H1 (cell line): ENCODE measurements around the gene DTX3. TPM values are rescaled to one million over a fixed set of nuclear protein-coding genes. Genes with fewer than 3 reads are reported as not detected.

Experiments used
- CTCF ChIA-PET: fragments of 300-600 bp; sonication (Branson Sonifier 250); formaldehyde crosslinking; loops from one replicate; lab custom pipeline; 2021; ENCODE audit not compliant: partially characterized antibody; lab: Charles Lee
- POLR2A ChIA-PET: fragments of 300-600 bp; sonication (Branson Sonifier 250); formaldehyde crosslinking; loops from one replicate; lab custom pipeline; 2021; ENCODE audit warnings: inconsistent platforms; ENCODE audit not compliant: partially characterized antibody; lab: Charles Lee
- DNase-seq, 2 experiments: peaks; one replicate each; pipeline versions ENCODE4 v3.0.0 to v3.0.0-alpha.2; 2010 to 2022; ENCODE audit warnings: low spot score in 2 of 2, low read depth in 1 of 2, mixed read lengths in 1 of 2
- FAIRE-seq: peaks from 2 replicates; lab custom pipeline; 2011; peaks lifted over from hg19 to GRCh38; lab: Jason Lieb, UNC
- H2AFZ ChIP-seq: 2 replicates; pipeline ENCODE4 v1.8.1; 2012; ENCODE audit warnings: low read length, inconsistent platforms
- H2AK5ac ChIP-seq: 2 replicates; pipeline ENCODE4 v1.6.1; 2013; ENCODE audit warnings: low read depth, low read length
- H2BK120ac ChIP-seq: replicated peaks from 2 replicates; pipeline ENCODE3; 2013; ENCODE audit warnings: low read depth, low read length, inconsistent platforms
- H2BK12ac ChIP-seq: 2 replicates; pipeline ENCODE4 v1.6.1; 2013; ENCODE audit warnings: low read depth, low read length
- H2BK15ac ChIP-seq: 2 replicates; pipeline ENCODE4 v1.6.1; 2013; ENCODE audit warnings: low read length
- H2BK20ac ChIP-seq: 2 replicates; pipeline ENCODE4 v1.6.1; 2013; ENCODE audit warnings: low read length
- H2BK5ac ChIP-seq: 2 replicates; pipeline ENCODE4 v1.6.1; 2013; ENCODE audit warnings: low read depth, low read length
- H3K14ac ChIP-seq: 2 replicates; pipeline ENCODE4 v1.6.1; 2013; ENCODE audit warnings: inconsistent platforms; ENCODE audit not compliant: insufficient read length
- H3K18ac ChIP-seq: 2 replicates; pipeline ENCODE4 v1.6.1; 2013; ENCODE audit warnings: low read length; ENCODE audit errors: extremely low read depth
- H3K23ac ChIP-seq: 2 replicates; pipeline ENCODE4 v1.6.1; 2013; ENCODE audit warnings: inconsistent platforms; ENCODE audit not compliant: insufficient read length
- H3K23me2 ChIP-seq: 2 replicates; pipeline ENCODE4 v1.6.1; 2013; ENCODE audit warnings: low read depth, low read length
- H3K27ac ChIP-seq: 2 replicates; pipeline ENCODE4 v1.6.1; 2011; ENCODE audit warnings: low read depth, low read length, inconsistent platforms
- H3K27me3 ChIP-seq, 4 experiments: replicated peaks in 1 of 4; 1 replicate in 1 of 4; 2 replicates in 3 of 4; pipeline versions ENCODE4 v1.6.1 to v1.8.1; 2011 to 2013; ENCODE audit warnings: low read length in 3 of 4, mild to moderate bottlenecking in 3 of 4, inconsistent platforms in 2 of 4, mixed read lengths in 2 of 4, moderate library complexity in 1 of 4; ENCODE audit not compliant: control insufficient read depth in 3 of 4, insufficient read depth in 3 of 4; ENCODE audit errors: extremely low read depth in 1 of 4
- H3K36me3 ChIP-seq, 4 experiments: 2 replicates each; pipeline versions ENCODE4 v1.6.1 to v1.8.1; 2011 to 2013; ENCODE audit warnings: mild to moderate bottlenecking in 4 of 4, low read length in 3 of 4, moderate library complexity in 2 of 4, control low read depth in 1 of 4, inconsistent platforms in 1 of 4; ENCODE audit not compliant: insufficient read depth in 4 of 4, control insufficient read depth in 2 of 4
- H3K4ac ChIP-seq: replicated peaks from 2 replicates; pipeline ENCODE3; 2013; ENCODE audit warnings: low read length, low read depth, mixed read lengths, inconsistent platforms; ENCODE audit not compliant: insufficient read length
- H3K4me1 ChIP-seq, 4 experiments: replicated peaks in 1 of 4; 1 replicate in 1 of 4; 2 replicates in 3 of 4; pipeline versions ENCODE4 v1.6.1 to v1.8.1; 2011 to 2013; ENCODE audit warnings: low read length in 3 of 4, inconsistent platforms in 2 of 4, mixed read lengths in 1 of 4; ENCODE audit not compliant: insufficient read depth in 4 of 4, control insufficient read depth in 3 of 4
- H3K4me2 ChIP-seq, 2 experiments: 2 replicates each; pipeline versions ENCODE4 v1.6.1 to v1.8.1; 2011 to 2013; ENCODE audit warnings: low read depth in 2 of 2, low read length in 2 of 2, control low read depth in 1 of 2, inconsistent platforms in 1 of 2, mild to moderate bottlenecking in 1 of 2; ENCODE audit not compliant: insufficient read depth in 1 of 2
- H3K4me3 ChIP-seq, 4 experiments: fragments of 200-600, 300-600 bp in 1 of 4; sonication (generic), shearing (Covaris generic), sonication (Bioruptor Twin) in 1 of 4; 2 replicates each; pipeline versions ENCODE4 v1.5.1 to v1.8.1; 2011 to 2016; ENCODE audit warnings: low read length in 4 of 4, low read depth in 3 of 4, control low read depth in 2 of 4, inconsistent platforms in 2 of 4, mild to moderate bottlenecking in 2 of 4, mixed read lengths in 1 of 4, moderate library complexity in 1 of 4; ENCODE audit not compliant: insufficient read depth in 2 of 4; ENCODE audit errors: extremely low read depth in 1 of 4
- H3K56ac ChIP-seq: replicated peaks from 2 replicates; pipeline ENCODE3; 2013; ENCODE audit warnings: low read depth, mild to moderate bottlenecking, mixed read lengths, low read length, inconsistent platforms; ENCODE audit not compliant: insufficient read length
- H3K79me1 ChIP-seq: 2 replicates; pipeline ENCODE4 v1.6.1; 2013; ENCODE audit warnings: low read depth, low read length, control low read depth
- H3K79me2 ChIP-seq, 2 experiments: 2 replicates each; pipeline versions ENCODE4 v1.6.1 to v1.8.1; 2012 to 2013; ENCODE audit warnings: low read length in 2 of 2, mild to moderate bottlenecking in 2 of 2, inconsistent platforms in 1 of 2; ENCODE audit not compliant: insufficient read depth in 2 of 2, control insufficient read depth in 1 of 2
- H3K9ac ChIP-seq, 4 experiments: replicated peaks in 1 of 4; 1 replicate in 1 of 4; 2 replicates in 3 of 4; pipeline versions ENCODE4 v1.6.1 to v1.8.1; 2011 to 2013; ENCODE audit warnings: low read depth in 3 of 4, low read length in 3 of 4, control low read depth in 2 of 4, mild to moderate bottlenecking in 2 of 4, moderate library complexity in 2 of 4, inconsistent platforms in 1 of 4; ENCODE audit errors: extremely low read depth in 1 of 4
- H3K9me3 ChIP-seq, 2 experiments: 2 replicates each; pipeline versions ENCODE4 v1.6.1 to v1.8.1; 2012 to 2013; ENCODE audit warnings: mild to moderate bottlenecking in 2 of 2, moderate library complexity in 2 of 2, control low read depth in 1 of 2, inconsistent platforms in 1 of 2, low read depth in 1 of 2, low read length in 1 of 2, mixed read lengths in 1 of 2; ENCODE audit not compliant: insufficient read depth in 2 of 2
- H4K20me1 ChIP-seq, 2 experiments: replicated peaks in 1 of 2; 2 replicates each; pipeline versions ENCODE3 to v1.8.1; 2011 to 2013; ENCODE audit warnings: inconsistent platforms in 2 of 2, low read length in 2 of 2, mild to moderate bottlenecking in 1 of 2; ENCODE audit not compliant: insufficient read depth in 2 of 2, control insufficient read depth in 1 of 2
- H4K5ac ChIP-seq: 2 replicates; pipeline ENCODE4 v1.6.1; 2013; ENCODE audit warnings: low read length, low read depth, mixed read lengths, inconsistent platforms; ENCODE audit not compliant: insufficient read length
- H4K8ac ChIP-seq: 2 replicates; pipeline ENCODE4 v1.8.0; 2013; ENCODE audit warnings: mild to moderate bottlenecking, moderate library complexity, low read length, inconsistent platforms; ENCODE audit not compliant: insufficient read depth; ENCODE audit errors: extremely low read depth
- H4K91ac ChIP-seq: replicated peaks from 2 replicates; pipeline ENCODE3; 2013; ENCODE audit warnings: low read length, mixed read lengths, inconsistent platforms; ENCODE audit not compliant: insufficient read length
- BACH1 ChIP-seq: IDR thresholded peaks from 2 replicates; pipeline ENCODE4 v1.6.1; 2012; ENCODE audit warnings: low read length, improper control_type of control experiment
- BCL11A ChIP-seq, 2 experiments: IDR thresholded peaks; one replicate each; pipeline ENCODE4 v1.6.1; 2011; ENCODE audit warnings: low read depth in 2 of 2, low read length in 2 of 2, mild to moderate bottlenecking in 2 of 2
- CBX8 ChIP-seq: fragments of 300-800, 300-1000 bp; sonication (generic); IDR thresholded peaks from 2 replicates; pipeline ENCODE4 v1.7.1; 2016; ENCODE audit warnings: low read depth, low read length, borderline replicate concordance
- CHD1 ChIP-seq: IDR thresholded peaks from 2 replicates; pipeline ENCODE4 v1.6.1; 2012; ENCODE audit warnings: low read depth, low read length, improper control_type of control experiment
- GABPA ChIP-seq: IDR thresholded peaks from 2 replicates; pipeline ENCODE4 v1.6.1; 2011; ENCODE audit warnings: mild to moderate bottlenecking, low read length, moderate library complexity, borderline replicate concordance; ENCODE audit not compliant: insufficient read depth
- HDAC6 ChIP-seq: IDR thresholded peaks from one replicate; pipeline ENCODE4 v1.7.1; 2012; ENCODE audit warnings: low read depth, mild to moderate bottlenecking, inconsistent platforms, low read length, moderate library complexity
- JUND ChIP-seq: IDR thresholded peaks from 2 replicates; pipeline ENCODE4 v1.6.1; 2011; ENCODE audit warnings: mild to moderate bottlenecking, improper control_type of control experiment, low read length
- KDM1A ChIP-seq: fragments of 200-600, 300-600 bp; sonication (generic); IDR thresholded peaks from 2 replicates; pipeline ENCODE4 v1.7.1; 2016; ENCODE audit warnings: mild to moderate bottlenecking, low read length, borderline replicate concordance
- KDM4A ChIP-seq: IDR thresholded peaks from one replicate; pipeline ENCODE4 v1.7.1; 2012; ENCODE audit warnings: low read depth, mild to moderate bottlenecking, moderate library complexity, low read length, inconsistent platforms; ENCODE audit not compliant: severe bottlenecking
- NRF1 ChIP-seq: IDR thresholded peaks from 2 replicates; pipeline ENCODE4 v1.6.1; 2011; ENCODE audit warnings: mild to moderate bottlenecking, low read depth, low read length, improper control_type of control experiment
- SRF ChIP-seq: IDR thresholded peaks from 2 replicates; pipeline ENCODE4 v1.6.1; 2011; ENCODE audit warnings: mild to moderate bottlenecking, low read depth, low read length, moderate library complexity
- TAF1 ChIP-seq: IDR thresholded peaks from 2 replicates; pipeline ENCODE4 v1.6.1; 2011; ENCODE audit warnings: mild to moderate bottlenecking, low read depth, low read length
- TEAD4 ChIP-seq: IDR thresholded peaks from 2 replicates; pipeline ENCODE4 v1.6.1; 2012; ENCODE audit warnings: low read depth, low read length, inconsistent platforms, mixed read lengths
- YY1 ChIP-seq: IDR thresholded peaks from 2 replicates; pipeline ENCODE4 v1.6.1; 2011; ENCODE audit warnings: low read depth, mild to moderate bottlenecking, low read length
- ZNF274 ChIP-seq: IDR thresholded peaks from 2 replicates; pipeline ENCODE4 v1.7.0; 2012; ENCODE audit warnings: low read length, borderline replicate concordance; ENCODE audit errors: extremely low read depth
- WGBS, 2 experiments: shearing (Covaris generic) in 1 of 2; methylation state at CpG; one replicate each; pipeline versions ENCODE4 v1.1.6 to v1.1.7; 2013 to 2015; ENCODE audit warnings: low lambda C conversion rate in 2 of 2, mixed read lengths in 2 of 2, inconsistent platforms in 1 of 2, low coverage in 1 of 2, missing lambda C conversion rate in 1 of 2; ENCODE audit not compliant: insufficient replicate concordance in 2 of 2, insufficient coverage in 1 of 2, insufficient read length in 1 of 2; ENCODE audit errors: extremely low coverage in 1 of 2, missing lambda C conversion rate in 1 of 2; 5-methylcytosine and 5-hydroxymethylcytosine counted together
- polyA plus RNA-seq, 7 experiments: library from polyadenylated mRNA; depleted of rRNA in 3 of 7; stranded (reverse) in 5 of 7; unstranded in 2 of 7; fragments of >200 nt in 5 of 7; fragments of 200-250 nt in 2 of 7; gene quantifications; 1 replicate in 5 of 7; 2 replicates in 1 of 7; 4 replicates in 1 of 7; pipeline versions ENCODE4 v1.2.1 to v1.2.3, GENCODE V29; 2011 to 2013; ENCODE audit warnings: missing spikeins in 2 of 7, mixed read lengths in 2 of 7
- total RNA-seq: library from RNA; stranded (reverse); fragmentation: NEBNext Ultra II Directional; extraction: Animal tissue kit (Norgen Biotek cat#: 25700); gene quantifications from 2 replicates; pipeline ENCODE4 v1.2.1, GENCODE V29; 2021
- TF ChIP-seq, protein P1 (sequence below): IDR thresholded peaks from 2 replicates; pipeline ENCODE4 v1.6.1; 2011; ENCODE audit warnings: low read depth, mild to moderate bottlenecking, low read length; ENCODE audit not compliant: insufficient read depth

DTX3 gene
- total and polyA plus RNA-seq, 2 of the 8 experiments (the other 6 are each of a cell fraction or from before 2014, with no cell fraction given): 41.8 to 92.5 TPM

DNA sequence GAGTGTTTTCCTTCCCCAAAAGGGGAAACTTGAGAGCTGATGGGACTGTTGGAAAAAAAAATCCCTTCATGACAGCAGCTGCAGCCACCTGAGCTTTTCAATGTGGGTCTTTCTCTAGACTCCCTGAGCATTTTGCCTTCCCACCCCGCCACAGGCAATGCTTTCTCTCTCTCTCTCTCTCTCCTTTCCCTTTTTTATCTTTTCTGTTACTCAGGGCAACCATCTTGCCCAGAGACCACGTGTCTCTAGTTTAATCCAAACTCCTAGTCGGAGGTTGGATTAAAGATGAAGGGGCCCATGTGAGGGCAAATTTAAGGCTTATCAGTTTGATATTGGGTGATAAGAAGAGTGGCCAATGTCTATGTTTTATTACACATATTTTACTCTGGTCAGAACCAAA, 54.3 kb downstream of the DTX3 start:
- no peaks in the 10 kb centered on the region for H3K27me3 ChIP-seq
- H4K5ac ChIP-seq: no peak overlapping the region
- peaks cover 35 to 45% of the 10 kb centered on the region in 2 experiments for H3K9me3 ChIP-seq
- no peak overlapping the region for H3K14ac ChIP-seq
- H2BK20ac ChIP-seq: no peak overlapping the region
- CTCF ChIA-PET: no interaction called here
- POLR2A ChIA-PET: no interaction called here
- no peaks in the 10 kb centered on the region for H3K36me3 ChIP-seq
- no peaks in the 10 kb centered on the region for H4K20me1 ChIP-seq
- no peak overlapping the region for H2AFZ ChIP-seq
- H3K9ac ChIP-seq: no peak overlapping the region
- H4K8ac ChIP-seq: no peak overlapping the region
- H2BK15ac ChIP-seq: no peak overlapping the region
- no peak overlapping the region for H3K56ac ChIP-seq
- no peak overlapping the region for H3K4me2 ChIP-seq
- H3K27ac ChIP-seq: no peak overlapping the region
- H2BK12ac ChIP-seq: no peak overlapping the region
- DNase-seq (no peak), FAIRE-seq (no peak)
- H2AK5ac ChIP-seq: no peak overlapping the region
- H3K18ac ChIP-seq: no peak overlapping the region
- no peak overlapping the region for H3K4ac ChIP-seq
- no peak overlapping the region for H3K23ac ChIP-seq
- WGBS, 2 experiments: 53% methylated on average over 3 of the region's 3 CpGs; no CpG with 5 or more reads in 1 of the 2 experiments
- no peak overlapping the region for H4K91ac ChIP-seq
- H2BK120ac ChIP-seq: no peak overlapping the region
- no peaks in the 10 kb centered on the region for H3K79me2 ChIP-seq
- H3K4me1 ChIP-seq: no peaks in the 10 kb centered on the region
- H2BK5ac ChIP-seq: no peak overlapping the region
- no peak overlapping the region for H3K4me3 ChIP-seq
- no peaks in the 10 kb centered on the region for H3K23me2 ChIP-seq
- no peaks in the 10 kb centered on the region for H3K79me1 ChIP-seq
- TF ChIP-seq NRF1: no peak
- TF ChIP-seq, protein P1, sequence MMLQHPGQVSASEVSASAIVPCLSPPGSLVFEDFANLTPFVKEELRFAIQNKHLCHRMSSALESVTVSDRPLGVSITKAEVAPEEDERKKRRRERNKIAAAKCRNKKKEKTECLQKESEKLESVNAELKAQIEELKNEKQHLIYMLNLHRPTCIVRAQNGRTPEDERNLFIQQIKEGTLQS: no peak
- no peak for TF ChIP-seq KDM1A
- TF ChIP-seq YY1: no peak
- TF ChIP-seq TAF1: no peak
- no peak for TF ChIP-seq KDM4A
- TF ChIP-seq BCL11A (IDR thresholded peaks at IDR 0.05; ENCODE audit: low read depth in 2 of 2, low read length in 2 of 2): no peak
- TF ChIP-seq CBX8: no peak
- no peak for TF ChIP-seq JUND
- no peak for TF ChIP-seq ZNF274
- no peak for TF ChIP-seq HDAC6
- no peak for TF ChIP-seq GABPA
- TF ChIP-seq SRF: no peak
- no peak for TF ChIP-seq TEAD4
- no peak for TF ChIP-seq CHD1
- no peak for TF ChIP-seq BACH1
